Measurements from ENCODE around the gene EHD3.

- TF ChIP-seq CTCF (conservative IDR thresholded peaks at IDR 0.05) (no peak), ZFX (IDR thresholded peaks at IDR 0.05) (no peak)
These were observed 25.7 kb upstream of the EHD3 start for GRCh38 chr2:31208240-31208639.

All from C4-2B (cell line).